Panc1 (cell line): ENCODE results near the gene CRMP1. TPM values are rescaled to one million over a fixed set of nuclear protein-coding genes. Genes with fewer than 3 reads are reported as not detected.

Source experiments
- ATAC-seq: fragments of 200-7000 bp; cut with Tn5 transposase; 2 replicates; pipeline ENCODE4 v1.9.1; 2020; ENCODE audit warnings: mild to moderate bottlenecking, moderate library complexity
- BruUV-seq: library from RNA; stranded (reverse); fragments of 400-500 nt; replicated peaks from 2 replicates; lab custom pipeline; 2021; lab: Mats Ljungman, UMichigan
- CTCF ChIA-PET: fragments of 300-600 bp; sonication (Branson Sonifier 250); formaldehyde crosslinking; loops from one replicate; lab custom pipeline; 2022; ENCODE audit warnings: antibody characterized with exemption; lab: Charles Lee
- POLR2A ChIA-PET: fragments of 300-600 bp; sonication (Branson Sonifier 250); formaldehyde crosslinking; loops from one replicate; lab custom pipeline; 2022; ENCODE audit warnings: antibody characterized with exemption; lab: Charles Lee
- DNase-seq: peaks from one replicate; pipeline ENCODE4 v3.0.0-alpha.2; 2010; ENCODE audit warnings: low read depth, low spot score
- H3K27ac ChIP-seq: 2 replicates; pipeline ENCODE4 v1.5.1; 2011; ENCODE audit warnings: mild to moderate bottlenecking, low read length, inconsistent platforms
- H3K27me3 ChIP-seq: fragments of 200-500 bp; sonication (Bioruptor generic); 2 replicates; pipeline ENCODE4 v1.6.0; 2014; ENCODE audit warnings: low read length, inconsistent platforms; ENCODE audit not compliant: control insufficient read depth, insufficient read depth
- H3K36me3 ChIP-seq: fragments of 200-500 bp; sonication (Bioruptor generic); 2 replicates; pipeline ENCODE4 v1.5.1; 2014; ENCODE audit warnings: inconsistent platforms, mild to moderate bottlenecking, low read length, moderate library complexity; ENCODE audit not compliant: control insufficient read depth, insufficient read depth
- H3K4me1 ChIP-seq: 2 replicates; pipeline ENCODE4 v1.5.1; 2011; ENCODE audit warnings: inconsistent platforms, mild to moderate bottlenecking, low read length, moderate library complexity; ENCODE audit not compliant: control insufficient read depth, insufficient read depth
- H3K4me3 ChIP-seq, 2 experiments: 2 replicates each; pipeline ENCODE4 v1.5.1; 2011 to 2012; ENCODE audit warnings: low read depth in 2 of 2, low read length in 2 of 2, mild to moderate bottlenecking in 2 of 2, inconsistent platforms in 1 of 2, moderate library complexity in 1 of 2
- H3K9me3 ChIP-seq: fragments of 200-500 bp; sonication (Bioruptor generic); 2 replicates; pipeline ENCODE4 v1.5.1; 2014; ENCODE audit warnings: low read depth, mild to moderate bottlenecking, inconsistent platforms, low read length, moderate library complexity; ENCODE audit not compliant: control insufficient read depth, insufficient read depth
- CTCF ChIP-seq: fragments of 450-650 bp; IDR thresholded peaks from 2 replicates; pipeline ENCODE4 v1.5.1; 2017; ENCODE audit warnings: mild to moderate bottlenecking
- POLR2AphosphoS5 ChIP-seq: IDR thresholded peaks from 2 replicates; pipeline ENCODE4 v1.6.1; 2012; ENCODE audit warnings: mild to moderate bottlenecking, low read depth, low read length, moderate library complexity
- REST ChIP-seq, 2 experiments: IDR thresholded peaks; 2 replicates each; pipeline ENCODE4 v1.6.1; 2011 to 2012; ENCODE audit warnings: low read depth in 2 of 2, control low read depth in 1 of 2, low read length in 1 of 2, mild to moderate bottlenecking in 1 of 2, moderate library complexity in 1 of 2; ENCODE audit not compliant: insufficient read depth in 1 of 2
- SIN3A ChIP-seq: IDR thresholded peaks from 2 replicates; pipeline ENCODE4 v1.6.1; 2012; ENCODE audit warnings: low read depth, mild to moderate bottlenecking, low read length, moderate library complexity, borderline replicate concordance; ENCODE audit not compliant: insufficient read depth
- TCF7L2 ChIP-seq: IDR thresholded peaks from 2 replicates; pipeline ENCODE4 v1.6.1; 2011; ENCODE audit warnings: mild to moderate bottlenecking, low read depth, low read length, inconsistent platforms
- in situ Hi-C: cut with HindIII; loops from 2 replicates; pipeline ENCODE4 v1.10.0; 2016; ENCODE audit warnings: low sequenced_read_pairs, low pct_unique_long_range_greater_than_20kb
- intact Hi-C: fragments of 100-400 bp; cut with micrococcal nuclease; formaldehyde crosslinking; loops from one replicate; pipeline ENCODE4 v1.10.0; 2022; ENCODE audit not compliant: unreplicated experiment
- total RNA-seq: library from RNA; stranded (reverse); gene quantifications from one replicate; pipeline ENCODE4 v1.2.1, GENCODE V29; 2021; ENCODE audit not compliant: unreplicated experiment

CRMP1 gene
- total RNA-seq, 1 experiment from 2014 or later: 0.28 TPM

- Histone ChIP-seq H3K27ac (no peak overlapping the region), H3K36me3 (no peaks in the 10 kb centered on the region), H3K4me1 (no peaks in the 10 kb centered on the region), H3K9me3 (no peaks in the 10 kb centered on the region), H3K27me3 (no peaks in the 10 kb centered on the region), H3K4me3 (no peak overlapping the region)
- POLR2A ChIA-PET: no interaction called here
- DNase-seq (no peak), ATAC-seq (no peak)
- in situ Hi-C loops (no loop called here), intact Hi-C loops (no loop called here)
- CTCF ChIA-PET: no interaction called here
- TF ChIP-seq REST (IDR thresholded peaks at IDR 0.05; ENCODE audit: insufficient read depth in 1 of 2, low read depth in 2 of 2, low read length in 1 of 2) (no peak), CTCF (no peak), POLR2AphosphoS5 (no peak), SIN3A (no peak), TCF7L2 (no peak)
- no TSS peak for BruUV-seq
Measured at GRCh38 chr4:5796976-5797375, 95.9 kb downstream of the CRMP1 start.

GRCh38 chr4:5795580-5795979, 97.3 kb downstream of the CRMP1 start:
- ATAC-seq (no peak), DNase-seq (no peak)
- BruUV-seq: no TSS peak
- in situ Hi-C loops: no loop called here
- Histone ChIP-seq H3K4me1 (no peaks in the 10 kb centered on the region), H3K9me3 (no peaks in the 10 kb centered on the region), H3K4me3 (no peak overlapping the region), H3K36me3 (no peaks in the 10 kb centered on the region), H3K27me3 (no peaks in the 10 kb centered on the region), H3K27ac (no peak overlapping the region)
- ChIA-PET POLR2A (no interaction called here), CTCF (no interaction called here)
- intact Hi-C loops: no loop called here
- TF ChIP-seq CTCF (no peak), POLR2AphosphoS5 (no peak), REST (IDR thresholded peaks at IDR 0.05; ENCODE audit: insufficient read depth in 1 of 2, low read depth in 2 of 2, low read length in 1 of 2) (no peak), TCF7L2 (no peak), SIN3A (no peak)
